Endothelial cell of hepatic sinusoid (primary cell): Measurements from ENCODE around the gene MEOX2.

Experiments
- in situ Hi-C: cut with HindIII; loops from 2 replicates; pipeline ENCODE4 v1.10.0; 2017; ENCODE audit warnings: low sequenced_read_pairs

MEOX2 gene

DNA sequence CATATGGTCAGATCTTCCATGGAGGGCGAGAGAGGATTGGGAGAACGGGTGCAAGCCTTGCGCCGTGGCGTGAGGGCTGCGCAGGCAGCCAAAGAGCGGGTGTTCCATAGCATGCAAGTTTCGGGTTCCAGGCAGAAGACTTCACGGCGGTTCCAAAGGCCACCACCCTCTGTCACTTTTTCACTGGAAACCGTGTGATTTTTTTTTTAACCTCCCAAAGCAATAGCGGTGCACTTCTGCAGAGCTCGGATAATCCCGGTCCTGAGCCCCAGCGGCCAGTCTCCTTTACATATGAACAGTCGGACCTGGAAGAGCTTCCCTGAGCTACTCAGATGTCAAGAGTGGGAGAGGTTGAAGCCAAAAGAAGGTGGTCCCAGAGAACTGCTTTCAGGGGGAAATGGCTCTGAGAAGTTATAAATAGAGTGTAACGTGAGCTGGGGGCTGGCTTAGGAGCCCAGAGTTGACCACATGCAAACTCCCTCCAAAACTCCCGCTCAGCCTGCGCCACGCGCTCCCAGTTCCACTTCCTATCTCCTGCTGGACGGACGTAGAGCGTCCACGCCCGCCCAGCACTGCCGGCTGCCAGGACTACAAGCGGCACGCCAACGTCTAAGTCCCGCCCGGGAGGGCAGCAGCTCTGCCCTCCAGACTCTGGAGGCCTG, at the start of gene MEOX2:
TSS of gene MEOX2 (minus strand) at position 389 of the 662 bp plus-strand sequence. CDS start at position 108, 281 bp downstream.
- in situ Hi-C loops = no loop called here

DNA sequence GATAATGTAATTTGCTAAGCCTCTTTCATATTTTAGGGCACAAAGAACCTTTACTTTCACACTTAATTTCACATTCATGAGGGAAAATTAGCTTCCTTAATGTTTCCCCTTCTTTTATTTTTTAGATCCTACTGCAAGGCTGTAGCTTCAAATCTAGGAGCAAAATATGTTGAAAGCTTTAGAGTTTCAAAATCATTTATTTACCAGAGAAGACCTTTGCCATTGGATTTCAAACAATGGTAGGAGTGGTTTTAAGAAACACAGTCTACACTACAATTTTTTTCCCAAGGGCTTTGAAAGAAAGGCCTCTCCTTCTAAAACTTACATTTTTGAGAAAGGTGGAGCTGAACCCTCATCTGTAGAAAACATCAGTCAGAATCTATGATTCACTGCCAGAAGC, 43.3 kb upstream of the MEOX2 start:
- in situ Hi-C loops = no loop called here

DNA sequence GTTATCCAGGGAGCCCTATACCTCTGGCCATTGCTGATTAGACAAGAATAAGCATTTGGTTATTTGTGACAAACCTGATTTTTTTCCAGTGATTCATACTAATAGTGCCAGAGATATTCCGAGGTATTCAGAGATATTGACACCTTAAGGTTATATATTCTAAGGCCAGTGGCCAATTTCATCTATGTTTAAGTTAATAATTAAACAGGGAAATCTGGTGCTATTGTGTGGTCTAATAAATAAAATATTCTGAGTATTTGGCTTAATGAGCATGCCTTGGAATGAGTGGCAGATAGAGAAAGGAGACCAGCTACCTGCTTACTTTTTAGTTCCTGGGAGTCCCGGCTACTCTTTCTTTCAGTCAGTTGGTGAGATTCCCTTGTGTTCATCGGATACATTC, 38.6 kb upstream of the MEOX2 start:
- in situ Hi-C loops = no loop called here

DNA sequence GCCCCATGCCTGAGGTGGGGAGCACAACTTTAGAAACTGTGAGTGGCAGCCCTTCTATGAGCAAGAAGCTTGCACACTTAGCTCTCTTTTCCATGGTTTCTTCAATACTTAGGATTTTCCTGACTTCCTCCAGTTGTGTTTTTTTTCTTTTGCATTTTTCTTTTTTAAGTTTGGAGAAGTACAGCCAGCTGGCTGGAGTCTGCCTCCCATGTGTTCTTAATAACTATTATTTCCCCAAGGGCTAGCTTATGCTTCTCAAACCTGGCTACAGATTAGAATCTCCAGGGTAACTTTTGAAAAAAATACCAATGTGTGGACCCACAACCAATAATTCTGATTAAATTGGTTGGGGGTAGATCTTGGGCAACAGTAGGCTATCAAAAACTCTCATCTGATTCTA, 37.4 kb upstream of the MEOX2 start:
- in situ Hi-C loops = loop anchor here (25.0 kb wide), 1 partner anchor 387 kb away; no protein-coding TSS in a partner anchor

DNA sequence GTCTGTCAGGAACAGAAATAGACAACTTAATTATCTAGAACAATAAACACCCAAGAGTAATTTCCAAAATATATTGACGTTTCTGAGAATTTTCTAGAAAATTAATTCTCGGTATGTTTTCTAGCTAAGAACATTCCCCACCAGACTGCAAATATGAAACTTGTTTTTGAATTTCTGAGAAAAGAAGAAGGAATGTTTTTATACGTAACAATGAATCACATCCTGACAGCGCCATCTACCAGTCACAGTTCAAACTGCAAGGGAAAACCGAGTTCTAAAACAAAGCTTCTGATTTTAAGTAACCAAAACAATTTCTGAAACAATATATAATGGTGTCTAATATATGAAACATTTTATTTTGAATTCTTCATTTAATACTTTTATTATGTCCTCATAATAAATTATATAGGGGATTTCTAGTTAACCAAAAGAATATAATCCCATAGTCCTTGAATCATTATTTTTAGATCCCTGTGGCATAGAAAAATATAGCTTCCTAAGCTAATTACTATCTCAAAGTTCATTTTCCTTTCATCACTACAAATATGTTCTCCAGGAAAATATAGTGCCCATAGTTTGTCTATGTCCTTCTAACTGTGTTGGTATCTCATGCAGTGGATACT, 34.5 kb upstream of the MEOX2 start:
- in situ Hi-C loops = loop anchor here (25.0 kb wide), 1 partner anchor 384 kb away; no protein-coding TSS in a partner anchor

DNA sequence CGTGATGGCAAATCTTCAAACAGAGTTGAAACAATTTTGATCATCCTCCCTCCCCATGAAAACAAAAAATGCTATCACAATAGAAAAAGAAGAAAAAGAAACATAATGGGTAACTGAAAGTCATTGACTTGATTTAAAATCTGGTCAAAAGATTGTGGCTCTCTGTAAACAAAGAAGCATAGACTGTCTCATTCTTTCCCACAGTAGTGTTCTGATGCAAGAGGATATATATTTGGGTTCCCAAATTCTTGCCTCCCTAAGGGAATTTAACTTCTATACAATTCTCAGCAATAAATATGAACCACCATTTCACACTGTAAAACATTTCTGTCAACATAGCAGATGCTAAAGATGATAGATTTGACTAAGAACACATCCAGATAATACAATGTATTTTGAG, 32.8 kb upstream of the MEOX2 start:
- in situ Hi-C loops = loop anchor here (25.0 kb wide), 1 partner anchor 382 kb away; no protein-coding TSS in a partner anchor

DNA sequence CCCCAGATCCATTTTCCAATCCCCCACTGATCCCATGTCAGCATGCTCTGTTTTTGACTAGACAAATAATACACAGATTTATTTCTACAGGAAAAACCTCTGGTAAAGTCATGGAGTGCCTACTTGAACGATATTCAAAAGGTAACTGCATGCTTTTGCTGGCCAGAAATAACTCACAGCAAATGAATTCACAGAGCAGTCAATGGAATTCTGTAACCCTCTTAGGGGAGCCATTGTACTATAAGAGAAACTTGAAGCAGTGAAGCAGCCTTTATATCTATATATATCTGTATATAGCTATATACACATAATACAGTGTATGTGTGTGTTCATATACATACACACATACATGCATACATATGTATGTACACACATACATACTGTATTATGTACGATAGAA, 29.0 kb upstream of the MEOX2 start:
- in situ Hi-C loops = loop anchor here (25.0 kb wide), 1 partner anchor 378 kb away; no protein-coding TSS in a partner anchor

DNA sequence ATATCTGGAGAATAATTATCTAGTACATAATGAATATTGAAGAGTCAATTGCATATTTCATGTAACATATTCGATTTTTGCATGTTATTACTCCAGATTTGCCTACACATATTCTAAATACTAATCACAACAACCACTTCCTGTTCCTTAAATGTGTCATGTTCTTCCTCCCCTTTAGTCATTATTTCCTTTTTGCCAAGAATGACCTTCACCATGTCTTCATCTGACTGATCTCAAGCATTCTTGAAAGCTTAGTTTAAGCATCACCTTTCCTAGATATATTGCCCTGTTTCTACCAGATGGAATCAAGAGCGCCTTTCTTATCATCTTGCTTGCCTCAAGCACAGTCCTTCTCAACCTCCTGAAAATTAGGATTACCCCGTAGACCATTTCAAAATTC, 23.5 kb upstream of the MEOX2 start:
- in situ Hi-C loops = loop anchor here (25.0 kb wide), 1 partner anchor 373 kb away; no protein-coding TSS in a partner anchor

DNA sequence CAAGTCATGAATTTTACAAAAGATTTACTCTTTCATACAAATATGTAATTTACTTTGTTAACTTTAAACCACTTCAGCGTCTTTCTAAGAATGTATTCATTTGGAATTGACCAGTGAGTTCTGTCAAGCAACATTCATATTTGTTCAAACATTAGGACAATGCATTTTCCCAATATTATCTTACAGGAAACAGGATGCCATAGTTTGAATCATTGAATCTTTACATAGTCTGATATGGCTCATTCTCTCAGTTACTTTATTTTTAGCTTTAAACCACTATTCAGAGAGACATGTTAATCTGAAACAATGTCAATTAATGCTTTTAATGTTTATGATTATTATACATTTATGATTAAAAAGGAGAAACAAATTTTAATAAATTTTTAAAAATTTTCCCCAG, 21.1 kb upstream of the MEOX2 start:
- in situ Hi-C loops = loop anchor here (25.0 kb wide), 1 partner anchor 370 kb away; no protein-coding TSS in a partner anchor

DNA sequence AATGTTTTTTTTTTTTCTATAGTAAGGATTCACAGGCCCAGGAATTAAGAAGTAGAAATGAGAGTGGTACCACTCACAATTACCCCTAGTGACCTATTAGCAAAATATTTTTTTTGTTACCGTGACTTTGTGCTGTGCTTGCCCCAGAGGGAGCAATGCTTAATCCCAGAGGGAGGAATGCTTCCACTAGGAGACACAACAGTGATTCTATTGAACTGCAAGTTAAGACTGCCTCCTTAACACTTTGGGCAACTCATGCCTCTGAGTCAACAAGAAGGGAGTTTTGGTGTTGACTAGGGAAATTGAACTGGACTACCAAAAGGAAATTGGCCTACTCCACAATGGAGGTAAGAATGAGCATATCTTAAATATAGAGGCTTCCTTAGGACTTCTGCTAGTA, 17.2 kb upstream of the MEOX2 start:
- in situ Hi-C loops = loop anchor here (25.0 kb wide), 1 partner anchor 366 kb away; no protein-coding TSS in a partner anchor

DNA sequence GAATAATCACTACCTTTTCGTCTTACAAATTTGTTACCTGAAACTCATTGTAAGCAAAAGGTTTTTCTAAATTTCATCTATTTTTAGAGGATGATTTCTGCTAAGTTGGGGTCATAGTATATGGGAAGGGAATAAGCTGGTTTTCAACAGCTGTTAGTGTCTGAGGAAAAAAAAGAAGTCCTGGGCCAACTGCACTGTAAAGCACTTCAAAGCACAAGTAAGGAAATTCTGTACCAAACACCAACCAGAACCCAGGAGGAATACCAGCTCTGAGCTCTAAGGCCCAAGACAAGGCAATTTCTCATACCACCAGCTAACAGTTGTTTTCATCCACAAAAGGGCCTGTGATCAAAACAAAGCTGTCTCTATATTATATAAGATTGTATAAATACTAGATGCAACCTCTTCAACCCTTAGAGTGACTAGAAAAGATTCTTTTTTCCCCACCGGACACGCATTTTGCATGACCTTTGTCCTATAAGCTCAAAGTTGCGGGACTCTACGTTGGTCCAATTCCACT, 6.1 kb upstream of the MEOX2 start:
- in situ Hi-C loops = no loop called here

DNA sequence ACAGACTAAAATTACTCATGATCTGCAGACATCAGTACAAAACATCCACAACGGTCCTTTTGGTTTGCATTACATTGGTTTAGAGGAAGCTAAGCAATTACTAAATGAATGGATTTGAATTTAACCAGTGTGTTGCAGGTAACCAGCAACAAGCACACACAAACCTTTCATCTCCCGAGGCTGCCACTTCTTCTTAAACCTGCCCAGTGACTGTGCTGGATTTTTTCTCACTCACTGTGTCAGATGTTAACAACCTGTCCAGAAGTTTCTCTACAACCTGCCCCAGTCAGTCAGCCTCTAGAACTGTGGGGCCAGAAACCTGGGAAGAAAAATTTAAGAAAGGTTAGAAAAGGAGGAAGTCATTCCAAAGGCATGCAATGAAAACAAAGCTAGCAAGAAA, 2.4 kb upstream of the MEOX2 start:
- in situ Hi-C loops = no loop called here

DNA sequence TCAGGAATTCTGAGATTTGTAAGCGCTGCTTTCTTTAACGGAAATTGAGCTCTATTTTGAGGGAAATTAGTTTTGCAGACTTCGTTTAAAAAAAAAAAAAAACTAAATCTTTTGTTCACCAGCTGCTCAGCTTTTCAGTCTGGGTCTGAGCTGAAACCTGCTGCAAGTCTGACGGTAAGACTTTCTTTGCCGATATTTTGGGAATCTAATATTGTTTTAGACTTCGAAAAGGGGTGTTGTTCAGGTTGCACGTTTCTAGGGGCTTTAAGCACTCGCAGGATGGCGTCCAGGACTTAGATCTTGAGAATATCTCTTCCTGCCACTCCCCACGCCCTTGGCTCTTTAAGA, 1.8 kb upstream of the MEOX2 start:
- in situ Hi-C loops = no loop called here

DNA sequence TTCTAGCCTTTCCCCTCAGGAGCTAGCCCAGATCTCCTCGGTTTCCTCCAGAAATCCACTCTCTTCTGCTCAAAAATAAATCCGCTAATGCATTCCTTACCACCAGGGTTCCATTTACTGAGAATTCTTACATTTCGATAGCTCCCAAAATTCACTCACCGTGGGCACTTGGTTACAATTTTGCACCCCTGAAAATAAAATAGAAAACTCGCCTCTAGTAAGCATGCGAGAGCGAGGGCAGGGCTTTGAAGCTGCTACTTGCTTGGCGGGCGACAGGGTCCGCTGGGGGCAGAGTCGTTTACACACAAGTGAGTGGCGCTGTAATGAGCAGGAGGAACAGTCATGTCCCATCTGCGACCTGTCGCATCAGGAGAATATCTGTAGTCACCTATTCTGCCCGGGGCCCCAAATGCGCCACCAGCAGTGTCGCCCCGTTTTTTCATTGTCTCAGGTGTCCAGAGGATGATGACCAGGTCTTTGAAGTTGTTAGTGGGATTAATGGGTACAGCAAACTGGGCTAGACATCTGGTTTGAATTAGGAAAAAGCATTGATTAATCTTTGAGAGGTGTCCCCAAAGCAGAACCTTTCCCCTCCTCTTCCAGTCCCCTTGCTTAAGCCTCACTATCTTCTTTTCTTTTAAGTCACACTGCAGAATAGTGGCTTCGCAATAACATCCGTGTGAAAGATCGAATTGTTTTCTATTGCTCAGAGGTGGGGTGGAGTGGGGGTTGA, 1.2 kb upstream of the MEOX2 start:
- in situ Hi-C loops = no loop called here

DNA sequence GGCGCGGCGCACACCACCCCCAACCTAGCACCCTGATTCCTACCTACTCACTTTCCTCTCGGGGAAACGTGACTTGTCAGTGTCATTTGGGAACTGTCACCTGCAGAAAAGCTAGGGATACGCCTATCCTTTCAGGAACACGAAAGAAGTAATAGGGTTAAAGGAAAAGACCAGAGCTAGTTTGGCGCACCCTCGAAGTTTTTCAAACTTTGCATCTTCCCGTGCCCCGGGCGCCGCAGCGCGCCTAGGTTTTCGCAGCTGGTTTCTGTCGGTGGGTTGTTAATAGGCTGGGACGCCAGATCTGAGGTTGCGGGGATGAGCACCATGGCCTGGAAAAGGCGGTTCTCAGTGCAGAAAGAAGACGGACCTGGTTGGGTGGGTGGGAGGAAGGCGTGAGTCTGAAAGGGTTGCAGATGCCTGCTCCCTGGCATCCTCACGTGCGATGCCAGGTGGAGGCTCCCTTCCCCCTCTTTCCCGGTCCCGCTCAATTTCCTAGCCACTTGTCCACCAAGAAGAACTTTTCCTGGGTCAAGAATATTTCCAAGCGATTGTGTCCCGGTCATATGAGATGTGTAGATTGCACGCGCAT, 568 bp upstream of the MEOX2 start:
- in situ Hi-C loops = no loop called here

DNA sequence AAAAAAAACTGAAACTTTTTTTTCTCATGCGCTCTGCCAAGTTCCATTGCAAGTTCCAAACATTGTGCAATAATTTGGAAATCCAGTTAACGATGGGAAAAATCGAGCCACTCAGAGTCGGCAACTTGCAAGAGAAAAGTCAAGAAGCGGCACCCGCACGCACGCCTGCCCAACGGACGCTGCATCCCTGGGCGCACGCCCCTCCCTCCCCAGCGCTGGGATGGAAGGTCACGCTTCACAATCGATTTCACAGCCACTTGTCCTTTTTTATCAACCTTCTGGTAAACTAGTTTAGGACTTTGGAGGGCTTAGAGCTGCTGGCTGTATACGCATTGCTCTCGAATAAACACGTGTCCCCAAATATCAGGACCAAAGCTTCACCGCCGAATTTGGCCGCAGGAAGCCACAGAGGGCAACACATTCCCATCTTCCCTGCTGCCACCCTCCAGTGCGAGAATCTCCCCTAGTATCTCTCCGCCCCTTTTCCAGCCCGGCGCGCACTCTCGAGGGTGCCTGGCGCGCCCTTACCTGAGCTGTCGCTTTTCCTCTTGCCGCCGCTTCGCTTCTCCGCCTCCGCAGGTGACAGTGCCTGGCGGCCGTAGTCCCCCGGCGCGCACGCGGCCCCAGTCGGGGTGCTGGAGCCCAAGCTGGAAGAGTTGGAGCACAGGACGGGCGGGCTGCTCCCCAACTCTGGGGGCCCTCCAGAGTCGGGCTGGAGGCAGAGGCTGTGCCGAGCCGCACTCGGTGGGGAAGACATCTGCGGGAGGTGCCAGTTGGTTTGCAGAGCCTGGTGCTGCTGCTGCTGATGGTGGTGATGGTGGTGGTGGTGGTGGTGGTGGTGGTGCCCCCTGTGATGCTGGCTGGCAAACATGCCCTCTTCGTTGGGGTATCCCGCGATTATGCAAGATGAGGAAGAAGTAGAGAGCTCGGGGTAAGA, 857 bp downstream of the MEOX2 start:
- in situ Hi-C loops = no loop called here

DNA sequence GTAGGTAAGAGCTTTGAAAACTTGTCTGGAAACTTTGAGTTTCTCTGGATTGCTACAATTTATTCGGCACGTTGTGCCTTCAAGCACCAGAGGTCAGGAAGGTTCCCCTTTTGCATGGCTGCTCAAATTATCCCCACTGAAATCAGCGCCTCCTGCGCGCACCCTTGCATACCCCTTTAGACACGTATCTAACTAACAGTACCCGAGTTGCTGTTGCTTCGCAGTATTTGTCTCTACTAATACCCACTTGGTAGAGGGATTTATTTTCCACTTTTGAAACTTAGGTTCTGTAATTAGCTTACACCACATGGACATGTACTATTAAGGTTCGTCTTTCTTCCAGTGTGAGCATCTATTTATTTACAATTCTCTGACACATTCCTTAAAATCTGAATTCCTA, 1.6 kb downstream of the MEOX2 start:
- in situ Hi-C loops = no loop called here

DNA sequence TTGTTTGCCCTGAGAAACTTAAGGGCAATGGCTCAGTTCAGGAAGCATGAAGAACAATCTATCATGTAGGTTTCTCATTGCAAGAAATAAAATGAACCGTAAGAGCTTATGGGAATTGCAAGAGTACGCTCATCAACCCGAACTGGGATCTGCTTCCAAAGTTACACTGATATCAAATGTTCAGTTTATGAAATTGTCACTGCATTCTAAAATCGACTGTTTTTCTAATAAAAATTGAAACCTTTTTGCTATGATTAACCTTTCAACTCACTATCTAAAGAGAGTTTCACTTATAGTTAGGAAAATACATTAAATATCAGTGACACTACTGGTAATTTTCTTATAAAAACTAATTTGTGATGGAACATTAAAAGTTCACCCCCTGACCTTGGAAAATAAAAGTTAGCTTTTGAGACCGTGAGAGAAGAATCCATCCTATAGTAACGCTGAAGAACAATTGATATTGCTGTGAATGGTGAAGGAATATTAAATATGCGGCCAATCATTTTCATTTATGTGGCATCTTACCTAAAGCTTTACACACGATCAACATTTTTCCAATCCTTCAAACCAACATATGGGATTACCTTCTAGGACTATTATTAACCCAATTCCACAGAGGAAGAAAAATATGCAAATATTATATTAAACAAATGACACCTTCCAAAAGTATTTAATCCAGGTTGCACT, 2.2 kb downstream of the MEOX2 start:
- in situ Hi-C loops = no loop called here

DNA sequence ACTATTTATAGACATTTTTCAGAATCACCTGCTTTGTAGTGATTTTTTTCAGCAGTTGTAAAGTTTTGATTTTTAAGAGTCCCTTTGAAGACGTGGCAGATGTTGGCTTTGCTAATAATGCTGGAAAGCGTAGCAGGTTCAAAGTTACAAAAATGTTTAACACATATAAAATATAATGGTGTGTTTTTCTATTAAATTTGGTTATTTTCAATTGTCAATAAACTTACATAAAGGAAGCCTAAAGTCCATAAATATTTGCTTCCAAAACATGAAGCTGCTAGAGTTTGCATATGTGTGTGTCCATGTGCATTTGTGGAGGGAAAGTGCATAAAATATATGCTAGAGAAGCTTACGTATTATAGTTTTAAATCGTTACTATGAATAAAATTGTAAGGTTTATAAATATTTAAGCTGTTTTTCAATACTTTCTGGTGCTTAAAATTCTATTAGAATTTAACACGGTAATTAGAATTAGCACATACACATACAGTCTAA, 3.7 kb downstream of the MEOX2 start:
- in situ Hi-C loops = no loop called here
